IMR-90 (cell line): ENCODE data around the gene KRT27. TPM values are rescaled to one million over a fixed set of nuclear protein-coding genes. Genes with fewer than 3 reads are reported as not detected.
A peak's percentile ranks its signal among the peaks of the same experiment; 100 is the strongest.

Source experiments
- ATAC-seq: fragments of 200-7000 bp; cut with Tn5 transposase; 2 replicates; pipeline ENCODE4 v1.9.1; 2020; ENCODE audit warnings: low read depth, mild to moderate bottlenecking, moderate library complexity
- BruUV-seq: library from RNA; stranded (reverse); fragments of 400-500 nt; replicated peaks from 2 replicates; lab custom pipeline; 2021; lab: Mats Ljungman, UMichigan
- CTCF ChIA-PET: fragments of 300-600 bp; formaldehyde crosslinking; extraction: SDS; loops from one replicate; lab custom pipeline; 2021; ENCODE audit warnings: antibody characterized with exemption; lab: Yijun Ruan, JAX
- POLR2A ChIA-PET: fragments of 300-600 bp; sonication (Branson Sonifier 250); formaldehyde crosslinking; loops from one replicate; lab custom pipeline; 2022; ENCODE audit warnings: antibody characterized with exemption; ENCODE audit not compliant: unreplicated experiment; lab: Charles Lee
- DNase-seq: peaks from one replicate; pipeline ENCODE4 v3.0.0; 2013
- H2AFZ ChIP-seq: replicated peaks from 2 replicates; pipeline ENCODE3; 2013; ENCODE audit warnings: low read length, mild to moderate bottlenecking; ENCODE audit not compliant: poor library complexity
- H2AK5ac ChIP-seq: 2 replicates; pipeline ENCODE4 v1.6.1; 2013; ENCODE audit warnings: low read depth, low read length, inconsistent platforms
- H2AK9ac ChIP-seq: replicated peaks from 2 replicates; pipeline ENCODE3; 2013; ENCODE audit warnings: mild to moderate bottlenecking, low read depth, low read length, moderate library complexity; ENCODE audit not compliant: poor library complexity
- H2BK120ac ChIP-seq: 2 replicates; pipeline ENCODE4 v1.6.1; 2013; ENCODE audit warnings: low read depth, low read length, inconsistent platforms
- H2BK15ac ChIP-seq: 3 replicates; pipeline ENCODE4 v1.6.1; 2013; ENCODE audit warnings: low read depth, low read length, inconsistent platforms
- H2BK20ac ChIP-seq: 2 replicates; pipeline ENCODE4 v1.6.1; 2013; ENCODE audit warnings: low read depth, mild to moderate bottlenecking, inconsistent platforms, low read length, moderate library complexity
- H2BK5ac ChIP-seq: 2 replicates; pipeline ENCODE4 v1.6.1; 2013; ENCODE audit warnings: mild to moderate bottlenecking, low read depth, low read length, inconsistent platforms; ENCODE audit not compliant: poor library complexity, severe bottlenecking
- H3K14ac ChIP-seq: replicated peaks from 2 replicates; pipeline ENCODE4 v1.6.1; 2013; ENCODE audit warnings: low read depth, low read length, inconsistent platforms
- H3K18ac ChIP-seq: 2 replicates; pipeline ENCODE4 v1.6.1; 2013; ENCODE audit warnings: low read depth, low read length, control low read depth
- H3K23ac ChIP-seq: 2 replicates; pipeline ENCODE4 v1.6.1; 2013; ENCODE audit warnings: low read depth, low read length, inconsistent platforms
- H3K27ac ChIP-seq: 2 replicates; pipeline ENCODE4 v1.5.1; 2013; ENCODE audit warnings: mild to moderate bottlenecking, control low read depth, low read length; ENCODE audit not compliant: insufficient read depth
- H3K27me3 ChIP-seq: 2 replicates; pipeline ENCODE4 v1.6.1; 2013; ENCODE audit warnings: low read length; ENCODE audit not compliant: control insufficient read depth, insufficient read depth
- H3K36me3 ChIP-seq: 2 replicates; pipeline ENCODE4 v1.6.1; 2013; ENCODE audit warnings: low read length, mixed read lengths; ENCODE audit not compliant: control insufficient read depth, insufficient read depth
- H3K4ac ChIP-seq: 2 replicates; pipeline ENCODE4 v1.6.1; 2013; ENCODE audit warnings: low read depth, low read length, inconsistent platforms
- H3K4me1 ChIP-seq: 2 replicates; pipeline ENCODE4 v1.6.1; 2013; ENCODE audit warnings: low read length, mixed read lengths; ENCODE audit not compliant: control insufficient read depth, insufficient read depth
- H3K4me2 ChIP-seq: 2 replicates; pipeline ENCODE4 v1.6.1; 2013; ENCODE audit warnings: low read depth, mild to moderate bottlenecking, control low read depth, low read length, moderate library complexity
- H3K4me3 ChIP-seq: 2 replicates; pipeline ENCODE4 v1.5.1; 2013; ENCODE audit warnings: low read depth, mild to moderate bottlenecking, control low read depth, low read length, moderate library complexity; ENCODE audit not compliant: insufficient read depth
- H3K56ac ChIP-seq: 2 replicates; pipeline ENCODE4 v1.6.1; 2013; ENCODE audit warnings: low read length, inconsistent platforms; ENCODE audit not compliant: insufficient read depth; ENCODE audit errors: extremely low read depth
- H3K79me1 ChIP-seq, 2 experiments: 2 replicates each; pipeline ENCODE4 v1.6.1; 2013; ENCODE audit warnings: low read length in 2 of 2, inconsistent platforms in 1 of 2, low read depth in 1 of 2
- H3K9ac ChIP-seq: 2 replicates; pipeline ENCODE4 v1.6.1; 2013; ENCODE audit warnings: low read depth, low read length, control low read depth
- H3K9me1 ChIP-seq: 2 replicates; pipeline ENCODE4 v1.6.1; 2013; ENCODE audit warnings: low read length, inconsistent platforms; ENCODE audit not compliant: insufficient read depth
- H3K9me3 ChIP-seq: 2 replicates; pipeline ENCODE4 v1.6.1; 2013; ENCODE audit warnings: low read length; ENCODE audit not compliant: control insufficient read depth, insufficient read depth
- H4K20me1 ChIP-seq: 2 replicates; pipeline ENCODE4 v1.6.1; 2013; ENCODE audit warnings: low read length, inconsistent platforms; ENCODE audit not compliant: insufficient read depth
- H4K5ac ChIP-seq: 2 replicates; pipeline ENCODE4 v1.6.1; 2013; ENCODE audit warnings: mild to moderate bottlenecking, low read depth, low read length, control low read depth
- H4K8ac ChIP-seq, 2 experiments: 2 replicates each; pipeline ENCODE4 v1.6.1; 2013; ENCODE audit warnings: low read depth in 2 of 2, low read length in 2 of 2, control low read depth in 1 of 2, inconsistent platforms in 1 of 2
- H4K91ac ChIP-seq: 2 replicates; pipeline ENCODE4 v1.6.1; 2013; ENCODE audit warnings: low read depth, low read length, inconsistent platforms; ENCODE audit not compliant: insufficient read depth
- CEBPB ChIP-seq: IDR thresholded peaks from 2 replicates; pipeline ENCODE4 v1.6.1; 2012; ENCODE audit warnings: low read depth, low read length, improper control_type of control experiment
- MXI1 ChIP-seq: IDR thresholded peaks from 2 replicates; pipeline ENCODE4 v1.6.1; 2012; ENCODE audit warnings: low read depth, mild to moderate bottlenecking, low read length, moderate library complexity, borderline replicate concordance
- RAD21 ChIP-seq: IDR thresholded peaks from 2 replicates; pipeline ENCODE4 v1.6.1; 2012; ENCODE audit warnings: low read length, improper control_type of control experiment
- USF2 ChIP-seq: fragments of 150-350 bp; IDR thresholded peaks from 2 replicates; pipeline ENCODE4 v1.6.1; 2017; ENCODE audit warnings: mild to moderate bottlenecking, antibody characterized with exemption, low read length, low read depth
- WGBS, 2 experiments: methylation state at CpG; one replicate each; pipeline versions ENCODE4 v1.1.5 to v1.1.7; 2013; ENCODE audit warnings: missing lambda C conversion rate in 2 of 2; ENCODE audit not compliant: insufficient read length in 1 of 2; ENCODE audit errors: extremely low coverage in 2 of 2; 5-methylcytosine and 5-hydroxymethylcytosine counted together
- dilution Hi-C: fragments of 300-500 bp; cut with HindIII; formaldehyde crosslinking; loops from one replicate; pipeline ENCODE4 v1.14.3; 2018; ENCODE audit warnings: low sequenced_read_pairs; ENCODE audit not compliant: unreplicated experiment
- in situ Hi-C: fragments of 300-500 bp; cut with MboI; formaldehyde crosslinking; loops from 3 replicates; pipeline ENCODE4 v1.14.3; 2019; ENCODE audit warnings: low sequenced_read_pairs, inconsistent platforms, mixed read lengths
- intact Hi-C: fragments of 100-400 bp; cut with micrococcal nuclease; formaldehyde crosslinking; loops from 2 replicates; pipeline ENCODE4 v1.10.0; 2022
- polyA plus RNA-seq, 3 experiments: library from polyadenylated mRNA; depleted of rRNA; stranded (reverse); fragments of >200 nt; gene quantifications; 2 replicates each; pipeline ENCODE4 v1.2.3, GENCODE V29; 2012; ENCODE audit warnings: low replicate concordance in 1 of 3
- total RNA-seq: library from RNA; depleted of rRNA; stranded (reverse); fragments of >200 nt; gene quantifications from 2 replicates; pipeline ENCODE4 v1.2.3, GENCODE V29; 2012

KRT27 gene
- total and polyA plus RNA-seq, 2 of the 4 experiments (the other 2 are of a cell fraction) = not detected

GRCh38 chr17:40727447-40728231 lies 54.7 kb downstream of the KRT27 start:
- no peak overlapping the region for H3K27ac ChIP-seq
- TF ChIP-seq RAD21 (no peak), MXI1 (no peak), CEBPB (0 out of 2 replicates have a peak, but pooled peaks have one; percentile 17), USF2 (no peak)
- no peak overlapping the region for H2AK9ac ChIP-seq
- no peak overlapping the region for H2AK5ac ChIP-seq
- H2BK20ac ChIP-seq = no peak overlapping the region
- no peak overlapping the region for H4K5ac ChIP-seq
- BruUV-seq = no TSS peak
- no peak overlapping the region for H3K23ac ChIP-seq
- 83% methylated on average over 1 of the region's 8 CpGs; no CpG with 5 or more reads in 1 of the 2 experiments for WGBS, 2 experiments
- no peak overlapping the region for H2BK15ac ChIP-seq
- H3K14ac ChIP-seq = no peak overlapping the region
- H3K4me2 ChIP-seq = no peak overlapping the region
- no peaks in the 10 kb centered on the region for H3K9me3 ChIP-seq
- H2AFZ ChIP-seq = no peak overlapping the region
- H3K9me1 ChIP-seq = no peaks in the 10 kb centered on the region
- H2BK5ac ChIP-seq = no peak overlapping the region
- ChIA-PET CTCF (no interaction called here), POLR2A (no interaction called here)
- peak; percentile 4 for DNase-seq
- intact Hi-C loops = no loop called here
- in situ Hi-C loops = no loop called here
- no peaks in the 10 kb centered on the region for H3K4me1 ChIP-seq
- H3K79me1 ChIP-seq = no peaks in the 10 kb centered on the region
- no peak overlapping the region for H3K56ac ChIP-seq
- no peak overlapping the region for H3K4ac ChIP-seq
- no peak overlapping the region for H3K9ac ChIP-seq
- H3K18ac ChIP-seq = no peak overlapping the region
- no peaks in the 10 kb centered on the region for H4K20me1 ChIP-seq
- H4K8ac ChIP-seq = no peak overlapping the region
- dilution Hi-C loops = no loop called here
- H4K91ac ChIP-seq = no peak overlapping the region
- ATAC-seq = no peak
- H3K36me3 ChIP-seq = no peaks in the 10 kb centered on the region
- H3K4me3 ChIP-seq = no peak overlapping the region
- peaks cover 29% of the 10 kb centered on the region for H3K27me3 ChIP-seq
- H2BK120ac ChIP-seq = no peak overlapping the region
